Measurements from ENCODE around the gene UCKL1.
"Not testable (repeated sequence)": the region's sequence is repeated elsewhere in the genome, so short reads cannot be mapped to it uniquely, and the experiment has no call there.

The UCKL1 gene

DNA sequence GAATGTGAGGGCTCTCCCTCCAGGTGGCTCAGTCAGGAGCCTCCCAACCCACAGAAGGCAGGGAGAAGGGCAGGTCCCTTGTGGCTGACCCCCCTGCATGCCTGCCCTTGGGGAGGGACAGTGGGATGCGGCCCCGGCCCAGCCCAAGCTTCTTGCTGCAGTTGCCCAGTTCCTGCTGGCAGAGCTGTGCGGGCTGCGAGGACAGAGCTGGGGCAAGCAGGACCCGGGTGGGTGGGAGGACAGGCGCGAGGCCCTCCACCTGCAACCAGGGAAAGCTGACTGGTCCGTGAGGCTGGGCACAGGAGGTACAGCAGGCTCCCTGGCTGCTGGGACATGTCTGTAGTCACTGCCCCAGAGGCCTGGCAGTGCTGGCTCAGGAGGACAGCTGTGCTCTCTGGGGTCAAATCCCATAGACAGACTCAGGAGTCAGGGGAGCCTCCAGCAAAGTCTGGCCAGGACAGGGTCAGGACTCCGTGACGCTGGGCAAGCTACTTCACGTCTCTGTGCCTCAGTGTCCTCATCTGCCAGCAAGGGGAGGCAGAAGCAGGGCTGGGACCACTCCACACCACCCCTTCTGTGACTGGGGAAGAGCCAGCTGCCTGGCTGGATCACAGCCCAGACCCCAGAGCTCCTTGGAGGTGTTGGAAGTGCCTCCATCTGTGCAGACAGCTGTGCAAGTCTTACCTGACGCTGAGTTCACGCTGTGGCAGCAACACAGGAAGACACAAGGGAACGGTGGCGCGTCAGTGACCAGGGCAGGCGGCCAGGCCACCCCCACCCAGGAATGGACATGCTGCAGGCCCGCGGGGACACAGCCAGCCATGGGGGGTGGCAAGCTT is 13.0 kb downstream of the UCKL1 start:
- DNase-seq (ENCODE audit: low read depth): no peak

DNA sequence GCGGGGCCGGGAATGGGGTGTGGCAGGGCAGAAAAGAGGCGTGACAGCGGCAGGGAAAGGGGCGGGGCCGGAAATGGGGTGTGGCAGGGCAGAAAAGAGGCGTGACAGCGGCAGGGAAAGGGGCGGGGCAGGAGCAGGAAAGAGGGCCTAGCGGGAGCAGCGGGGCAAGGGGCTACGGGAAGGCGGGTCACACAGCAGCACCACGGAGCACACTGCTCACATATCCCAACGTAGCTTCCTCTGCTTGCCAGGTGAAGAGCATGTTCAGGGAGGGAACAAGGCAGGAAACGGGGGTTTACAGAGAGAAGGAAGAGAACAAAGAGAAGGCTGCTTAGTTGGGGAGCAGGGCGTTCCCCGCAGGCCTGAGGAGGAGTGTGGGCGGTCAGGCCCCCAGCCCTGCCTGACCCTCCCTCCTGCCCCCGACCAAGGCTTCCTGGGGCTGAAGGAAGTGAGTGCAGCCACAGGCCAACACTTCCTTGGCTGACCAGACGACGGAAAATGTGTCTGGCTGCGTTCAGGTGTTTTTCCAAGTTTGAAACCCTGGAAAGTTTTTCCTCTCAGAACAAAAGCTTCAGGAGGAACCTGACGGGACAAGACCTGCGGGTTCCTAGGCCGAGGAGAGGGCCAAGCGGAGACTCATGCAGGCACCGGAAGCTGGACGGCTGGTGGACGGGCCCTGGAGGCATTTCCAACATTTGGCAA is 13.8 kb downstream of the UCKL1 start:
- DNase-seq (ENCODE audit: low read depth): no peak

DNA sequence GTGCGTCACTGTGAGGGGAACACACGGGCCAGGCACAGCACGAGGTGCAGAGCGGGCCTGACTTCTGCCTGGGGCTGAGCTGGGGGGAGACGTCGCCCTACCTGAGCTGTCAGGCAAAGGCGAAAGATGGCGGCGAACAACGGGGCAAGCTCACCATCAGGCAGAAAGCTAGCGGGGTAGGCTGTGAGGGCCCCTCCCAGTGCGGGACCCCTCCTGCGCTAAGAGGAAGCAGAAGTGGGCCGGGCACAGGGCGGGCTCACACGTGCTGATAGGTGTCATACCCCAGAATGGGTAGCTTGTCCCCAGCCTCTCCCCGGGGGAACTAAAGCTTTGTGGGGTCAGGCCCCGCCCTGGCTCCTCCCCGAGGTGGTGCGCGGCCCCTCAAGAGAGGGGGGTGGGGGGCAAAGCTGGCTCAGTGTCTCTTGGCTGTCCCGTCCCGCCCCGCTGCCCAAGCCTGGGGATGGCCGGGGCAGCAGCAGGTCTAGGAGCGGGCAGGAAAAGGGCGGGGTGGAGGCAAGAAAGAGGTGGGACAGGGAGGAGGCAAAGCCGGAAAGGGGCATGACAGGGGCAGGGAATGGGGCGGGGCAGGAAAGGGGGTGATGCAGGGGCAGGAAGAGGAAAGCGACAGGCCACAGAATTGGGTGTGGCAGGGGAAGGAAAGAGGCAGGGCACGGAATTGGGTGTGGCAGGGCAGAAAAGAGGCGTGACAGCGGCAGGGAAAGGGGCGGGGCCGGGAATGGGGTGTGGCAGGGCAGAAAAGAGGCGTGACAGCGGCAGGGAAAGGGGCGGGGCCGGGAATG is 14.7 kb downstream of the UCKL1 start:
- DNase-seq (ENCODE audit: low read depth): no peak

DNA sequence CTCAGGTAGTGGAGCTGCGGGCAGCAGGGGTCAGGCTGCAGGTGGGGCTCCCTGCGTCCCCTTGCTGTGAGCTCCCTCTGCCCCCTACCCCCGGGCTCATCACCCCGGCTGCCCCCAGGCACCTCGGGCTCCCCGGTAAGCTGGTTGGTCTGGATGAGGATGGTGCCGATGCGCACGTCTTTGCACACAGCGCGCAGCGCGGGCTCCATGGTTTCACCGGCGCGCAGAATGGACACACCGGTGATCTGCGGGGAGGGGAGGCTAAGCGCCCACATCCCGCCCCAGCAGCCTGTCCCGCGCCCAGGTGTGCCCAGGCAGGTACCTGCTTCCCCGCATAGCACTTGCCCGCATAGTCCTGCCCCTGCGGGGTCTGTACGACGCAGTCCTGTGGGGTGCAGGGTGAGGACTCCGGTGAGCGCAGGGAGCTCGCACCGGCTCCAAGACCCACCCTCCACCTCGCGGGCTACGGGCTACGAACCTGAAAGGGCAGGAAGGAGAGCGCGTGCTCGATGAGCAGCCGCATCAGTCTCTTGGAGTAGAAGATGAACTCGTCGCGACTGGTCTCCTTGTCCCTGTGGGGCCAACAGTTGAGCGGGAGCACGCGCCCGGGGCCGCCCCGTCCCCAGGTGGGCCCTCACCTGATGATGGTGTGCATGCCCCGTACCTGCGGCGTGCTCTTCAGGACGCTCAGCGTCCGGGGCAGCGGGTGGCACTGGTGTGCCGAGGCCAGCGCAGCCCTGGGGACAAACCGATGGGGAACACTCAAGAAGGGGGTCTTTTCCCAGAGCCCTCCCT is 15.5 kb downstream of the UCKL1 start:
- no peak for DNase-seq (ENCODE audit: low read depth)

DNA sequence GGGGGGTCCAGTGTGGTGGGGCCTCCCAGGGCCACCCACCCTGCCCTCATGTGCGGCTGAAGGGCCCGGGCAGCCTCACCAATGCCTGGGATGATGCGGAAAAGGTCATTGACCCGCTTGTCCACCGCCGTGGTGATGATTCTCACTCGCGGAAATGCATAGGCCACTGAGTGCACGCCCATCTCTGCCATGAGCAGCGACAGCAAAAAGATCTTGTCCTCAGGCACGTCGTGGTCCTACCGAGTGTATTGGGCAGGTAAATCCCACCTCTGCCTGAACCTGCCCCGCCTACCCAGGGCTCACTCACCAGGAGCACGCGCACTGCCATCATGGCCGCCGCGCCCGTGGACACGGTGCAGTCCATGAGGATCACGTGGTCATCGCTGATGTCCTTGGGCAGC is 16.1 kb downstream of the UCKL1 start:
- no peak for DNase-seq (ENCODE audit: low read depth)

DNA sequence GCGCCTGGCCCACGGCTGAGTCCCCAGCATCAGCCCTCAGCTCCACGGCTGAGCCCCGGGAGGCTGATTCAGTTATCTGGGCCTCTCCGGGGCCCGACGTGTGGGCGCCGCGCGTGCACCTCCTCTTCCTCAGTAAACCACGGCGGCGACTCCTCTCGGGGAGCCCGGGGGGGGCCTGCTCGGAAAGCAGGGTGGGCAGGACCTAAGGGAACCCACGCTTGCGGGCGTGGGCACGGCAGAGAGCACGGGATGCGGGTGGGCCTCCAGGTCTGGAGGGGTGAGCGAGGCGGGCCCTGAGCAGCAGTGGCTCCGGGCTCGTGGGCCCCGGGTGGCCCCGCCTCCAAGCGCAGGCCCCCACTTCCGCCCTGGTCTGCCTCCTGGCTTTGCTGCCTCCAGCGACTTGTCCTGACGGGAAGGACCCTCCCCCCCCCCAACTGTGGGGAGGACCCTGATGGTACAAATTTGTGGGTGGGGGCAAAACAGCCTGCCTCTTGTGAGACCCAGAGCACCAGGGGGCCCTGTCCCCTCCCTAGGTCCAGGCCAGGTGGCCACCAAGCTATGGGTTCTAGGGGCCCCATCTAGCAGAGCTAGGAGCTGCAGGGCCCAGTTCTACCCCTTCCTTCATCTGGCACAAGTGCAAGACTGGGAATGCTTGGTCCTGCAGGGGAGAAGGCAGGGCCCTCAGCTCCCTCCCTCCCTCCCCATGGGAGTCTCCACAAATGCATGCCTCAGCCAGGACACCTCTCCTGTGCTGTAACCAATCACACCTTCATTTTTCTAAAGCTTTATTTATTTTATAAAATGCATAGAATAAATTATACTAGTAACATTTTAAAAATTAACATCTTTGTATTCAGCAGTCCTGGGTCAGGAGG is 16.9 kb downstream of the UCKL1 start:
- no peak for DNase-seq (ENCODE audit: low read depth)

DNA sequence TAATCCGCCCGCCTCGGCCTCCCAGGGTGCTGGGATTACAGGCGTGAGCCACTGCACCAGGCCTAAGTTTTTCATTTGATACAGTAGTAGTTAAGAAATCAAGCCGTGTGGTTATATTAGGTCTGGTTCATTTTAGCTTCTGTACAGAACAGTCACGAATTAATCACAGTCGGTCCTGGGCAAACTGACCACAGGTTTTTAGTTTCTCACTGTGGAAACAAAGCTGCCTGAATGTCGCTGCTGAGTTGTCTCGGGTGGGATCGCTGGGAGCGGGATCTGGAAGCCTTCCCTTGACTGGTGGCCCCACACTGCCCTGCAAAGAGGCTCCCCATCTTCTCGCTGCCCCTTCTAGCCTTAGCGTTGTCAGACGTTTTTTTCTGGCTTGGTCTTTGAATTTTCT is 18.6 kb downstream of the UCKL1 start:
- DNase-seq (ENCODE audit: low read depth): no peak

DNA sequence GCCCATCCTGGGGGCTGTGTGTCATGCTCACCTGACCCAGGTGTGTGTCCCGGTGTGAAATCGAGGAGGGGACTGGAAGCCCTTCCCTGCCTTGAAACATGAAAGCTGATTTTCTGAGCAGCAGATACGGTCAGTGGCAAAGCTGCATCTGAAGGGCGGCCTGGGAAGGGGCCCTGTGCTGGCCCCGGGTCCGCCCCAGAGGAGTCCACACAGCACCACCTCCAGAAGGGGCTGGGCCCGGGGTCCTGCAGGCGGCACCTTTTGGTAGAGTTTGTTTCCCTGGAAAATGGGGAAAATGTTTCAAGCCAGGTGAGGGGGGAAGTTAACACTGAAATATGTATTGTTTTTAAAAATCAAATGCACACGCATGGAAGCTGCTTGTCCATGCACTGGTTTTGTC is 20.8 kb downstream of the UCKL1 start:
- no peak for DNase-seq (ENCODE audit: low read depth)

DNA sequence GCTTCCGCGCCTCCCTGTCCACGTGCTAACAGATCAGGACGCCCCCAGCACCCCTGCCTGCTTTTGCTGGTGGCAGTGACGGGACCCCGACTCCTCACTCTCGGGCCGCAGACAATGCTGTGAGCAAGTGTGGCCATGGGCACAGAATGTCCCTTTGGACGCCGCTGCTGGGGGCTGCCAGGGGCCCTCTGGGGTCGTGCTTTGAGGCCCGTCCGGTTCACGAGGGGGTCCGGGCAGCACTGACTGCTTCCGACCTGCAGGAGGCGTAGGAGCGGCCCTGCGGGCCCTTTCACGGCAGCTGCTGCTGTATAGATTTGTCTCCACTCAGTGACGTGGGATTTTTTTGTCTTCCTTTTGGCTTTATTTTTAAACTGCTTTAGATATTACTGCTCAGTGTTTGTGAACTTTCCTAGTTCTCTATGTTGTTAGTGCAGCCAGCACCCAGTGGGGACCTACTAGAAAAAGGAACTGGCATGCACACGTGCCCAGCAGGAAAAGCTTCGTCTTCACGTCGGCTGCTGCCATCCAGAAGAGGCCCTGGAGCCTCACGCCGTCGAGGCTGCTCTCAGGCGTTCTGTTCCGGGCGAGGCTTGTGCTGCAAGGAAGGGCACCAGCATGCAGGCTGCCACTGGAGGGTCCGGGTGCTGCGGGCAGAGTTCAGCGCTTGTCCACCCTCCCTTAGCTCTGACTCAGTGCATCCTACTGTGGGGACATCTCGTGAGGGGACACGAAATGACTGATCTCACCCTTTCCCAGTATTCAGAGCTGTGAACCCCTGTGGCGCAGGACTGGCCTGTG is 21.7 kb downstream of the UCKL1 start:
- no peak for DNase-seq (ENCODE audit: low read depth)

DNA sequence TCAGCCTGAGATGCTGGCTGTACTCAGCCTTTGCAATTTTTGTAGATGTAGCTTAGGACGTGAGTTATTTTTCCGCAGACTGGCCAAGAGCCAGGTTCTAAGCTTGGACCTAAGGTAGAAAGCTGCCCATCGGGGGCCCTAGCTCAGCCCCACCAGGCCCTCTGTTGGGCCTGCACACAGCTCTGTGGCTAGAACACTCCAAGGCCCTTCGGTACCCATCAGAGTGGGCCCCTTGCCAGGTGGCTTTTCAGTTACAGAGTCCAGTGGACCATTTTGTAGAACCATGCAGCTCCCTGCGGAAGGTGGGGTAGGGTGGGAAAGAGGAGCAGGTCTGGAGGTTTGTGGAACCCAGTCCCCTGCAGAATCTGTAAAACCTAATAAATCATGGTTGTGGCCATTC is 22.6 kb downstream of the UCKL1 start:
- DNase-seq (ENCODE audit: low read depth): no peak

DNA sequence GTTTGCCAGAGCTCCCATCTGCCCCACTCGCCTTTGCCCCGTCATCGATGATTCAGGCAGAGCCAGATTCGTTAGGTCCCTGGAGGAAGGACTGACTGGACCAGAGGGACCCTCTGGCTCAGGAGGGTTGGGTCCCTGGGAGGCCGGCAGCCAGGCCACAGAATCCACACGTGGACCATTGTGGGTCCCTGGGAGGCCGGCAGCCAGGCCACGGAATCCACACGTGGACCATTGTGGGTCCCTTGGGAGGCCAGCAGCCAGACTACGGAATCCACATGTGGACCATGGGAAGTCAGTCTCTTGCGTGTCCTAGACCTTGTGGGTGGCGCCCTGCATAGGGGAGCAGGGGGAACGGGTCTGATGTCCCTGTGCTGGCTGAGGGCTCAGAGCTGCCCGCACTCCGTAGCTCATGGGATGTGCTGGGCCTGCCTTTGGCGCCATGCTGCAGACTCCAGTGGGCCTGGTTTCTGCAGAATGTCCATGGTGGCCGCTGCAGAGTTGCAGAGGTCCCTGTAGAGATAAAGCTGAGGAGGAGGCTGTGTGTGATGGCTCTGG is 23.5 kb downstream of the UCKL1 start:
- DNase-seq (ENCODE audit: low read depth): no peak

DNA sequence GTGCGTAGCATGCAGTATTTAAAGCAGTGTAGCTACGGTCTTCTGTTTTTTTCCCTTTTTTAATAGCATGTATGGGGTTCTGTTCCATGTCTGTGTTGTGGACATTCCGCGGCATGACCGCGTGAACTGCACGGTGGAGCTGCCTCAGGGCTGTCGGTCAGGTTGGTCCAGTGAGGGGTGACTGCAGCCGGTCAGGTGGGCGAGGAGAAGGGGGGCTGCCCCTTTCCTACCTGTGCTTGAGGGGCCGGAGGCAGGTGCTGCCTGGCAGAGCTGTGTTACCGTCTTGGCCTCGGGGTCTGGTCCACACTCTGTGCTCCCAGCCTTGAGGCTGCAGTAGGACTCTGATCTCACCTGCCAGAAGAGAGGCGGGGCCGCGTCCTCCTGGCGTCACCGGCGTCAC is 24.5 kb downstream of the UCKL1 start:
- no peak for DNase-seq (ENCODE audit: low read depth)

DNA sequence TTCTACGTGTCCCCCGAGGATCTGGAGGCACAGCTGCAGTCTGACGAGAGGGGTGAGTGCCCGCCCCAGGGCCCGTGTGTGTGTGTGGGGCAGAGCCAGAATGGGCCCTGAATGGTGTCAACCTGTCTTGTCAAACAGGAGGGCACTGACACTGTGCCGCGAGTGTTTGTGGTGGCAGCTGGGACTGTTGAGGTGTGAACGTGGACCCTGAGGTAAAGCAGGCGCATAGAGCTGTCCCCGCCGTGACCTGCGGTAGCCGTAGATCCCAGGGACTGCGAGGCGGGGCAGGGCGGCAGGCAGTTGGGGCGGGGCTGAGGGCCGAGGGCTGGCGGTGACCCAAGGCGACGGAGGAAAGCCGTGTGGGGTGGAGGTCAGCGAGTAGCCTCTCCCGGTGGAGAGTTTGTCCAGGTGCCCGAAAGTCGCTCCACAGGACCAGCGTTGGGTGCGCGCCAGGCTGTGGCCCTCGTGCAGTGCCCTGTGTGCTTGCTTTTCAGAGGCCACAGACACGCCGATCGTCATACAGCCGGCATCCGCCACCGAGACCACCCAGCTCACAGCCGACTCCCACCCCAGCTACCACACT is 25.2 kb downstream of the UCKL1 start:
- DNase-seq (ENCODE audit: low read depth): no peak

DNA sequence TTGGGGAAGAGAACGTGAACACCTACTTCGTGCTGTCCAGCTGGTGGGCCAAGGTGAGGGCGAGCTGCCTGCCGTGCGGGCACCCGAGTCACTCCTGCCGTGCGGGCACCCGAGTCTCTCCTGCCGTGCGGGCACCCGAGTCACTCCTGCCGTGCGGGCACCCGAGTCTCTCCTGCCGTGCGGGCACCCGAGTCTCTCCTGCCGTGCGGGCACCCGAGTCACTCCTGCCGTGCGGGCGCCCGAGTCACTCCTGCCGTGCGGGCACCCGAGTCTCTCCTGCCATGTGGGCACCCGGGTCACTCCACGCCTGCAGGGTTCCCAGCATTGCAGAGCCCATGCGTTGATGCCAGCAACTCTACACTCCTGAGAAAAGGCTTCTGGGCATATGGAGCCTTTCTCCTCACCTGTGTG is 26.7 kb downstream of the UCKL1 start:
- DNase-seq (ENCODE audit: low read depth): not testable (repeated sequence)

DNA sequence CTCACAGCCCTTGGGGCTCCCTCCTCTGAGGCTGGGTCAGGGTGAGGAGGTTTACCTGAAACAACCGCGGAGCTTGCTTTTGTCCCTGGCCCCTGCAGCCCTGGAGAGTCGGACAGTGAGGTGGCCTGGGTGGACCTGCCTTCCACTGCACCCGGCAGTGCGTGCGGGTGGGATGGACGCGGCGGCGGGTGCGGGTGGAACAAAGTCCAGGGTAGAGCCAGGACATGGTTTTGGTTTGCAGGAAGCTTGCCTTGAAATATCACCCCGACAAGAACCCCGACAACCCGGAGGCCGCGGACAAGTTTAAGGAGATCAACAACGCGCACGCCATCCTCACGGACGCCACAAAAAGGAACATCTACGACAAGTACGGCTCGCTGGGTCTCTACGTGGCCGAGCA is 27.1 kb downstream of the UCKL1 start:
- DNase-seq (ENCODE audit: low read depth): no peak

DNA sequence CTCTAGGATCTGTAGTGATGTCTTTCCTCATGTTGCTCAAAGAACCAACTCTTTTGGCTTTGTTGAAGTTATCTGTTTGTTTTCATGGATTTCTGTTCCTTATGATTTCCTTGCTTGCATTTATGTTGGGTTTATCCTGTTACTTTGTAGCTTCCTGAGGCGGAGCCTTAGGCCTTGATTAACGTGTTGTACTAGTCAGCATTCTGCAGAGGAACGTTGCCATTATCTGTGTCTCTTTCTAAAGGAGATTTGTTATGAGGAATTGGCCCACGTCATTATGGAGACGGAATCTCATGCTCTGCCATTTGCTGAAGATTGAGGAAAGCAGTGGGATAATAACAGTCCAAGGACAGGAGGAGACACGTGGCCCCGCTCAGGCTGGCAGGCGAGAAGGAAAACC is 29.9 kb downstream of the UCKL1 start:
- no peak for DNase-seq (ENCODE audit: low read depth)

DNA sequence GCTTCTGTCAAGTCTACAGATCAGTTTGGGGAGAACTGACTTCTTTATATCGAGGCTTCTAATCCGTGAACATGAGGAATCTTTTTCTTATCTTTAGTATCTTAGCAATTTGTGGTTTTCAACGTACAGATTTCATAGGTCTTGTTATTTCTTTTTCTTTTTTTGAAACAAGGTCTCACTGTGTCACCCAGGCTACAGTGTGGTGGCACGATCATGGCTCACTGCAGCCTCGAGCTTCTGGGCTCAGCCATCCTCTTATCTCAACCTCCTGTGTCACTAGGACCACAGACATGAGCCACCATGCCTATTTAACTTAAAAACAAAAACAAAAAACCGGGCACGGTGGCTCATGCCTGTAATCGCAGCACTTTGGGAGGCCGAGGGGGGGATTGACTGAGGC is 32.0 kb downstream of the UCKL1 start:
- DNase-seq (ENCODE audit: low read depth): no peak

DNA sequence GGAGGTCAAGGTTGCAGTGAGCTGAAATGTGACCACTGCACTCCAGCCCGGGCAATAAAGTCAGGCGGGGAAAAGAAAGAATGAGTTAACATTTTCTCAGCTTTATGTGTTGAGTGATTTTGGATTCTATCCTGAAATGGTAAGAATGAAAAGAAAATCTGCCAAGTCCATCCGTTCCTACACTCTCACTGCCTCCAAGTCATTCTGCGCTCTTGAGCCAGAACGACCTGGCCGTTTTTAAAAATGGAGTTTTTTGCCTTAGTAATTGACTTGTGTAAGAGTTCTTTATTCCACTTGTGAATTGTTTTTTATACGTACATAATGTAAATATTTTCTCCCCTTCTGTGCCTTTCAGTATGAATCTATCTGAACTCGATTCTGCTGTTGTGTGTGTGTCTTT is 32.6 kb downstream of the UCKL1 start:
- DNase-seq (ENCODE audit: low read depth): no peak

DNA sequence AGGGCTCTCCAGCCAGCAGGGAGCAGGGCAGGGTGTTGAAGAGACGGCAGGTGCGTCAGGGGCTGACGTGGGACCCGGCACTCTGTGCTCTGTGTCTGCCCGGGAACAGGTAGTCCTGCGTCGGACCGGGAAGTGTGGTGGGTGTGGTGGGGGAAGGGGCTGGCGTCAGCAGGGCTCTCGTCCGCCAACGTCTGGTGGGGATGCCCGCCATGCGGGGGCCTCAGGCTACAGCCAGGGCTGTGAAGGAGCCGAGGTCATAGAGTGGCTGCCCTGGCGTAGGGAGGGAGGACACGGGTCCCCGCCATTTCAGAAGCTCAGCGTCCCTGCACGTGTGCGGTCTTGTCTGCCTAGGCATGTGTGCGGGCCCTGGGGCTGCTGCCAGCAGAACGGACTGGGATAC is 36.0 kb downstream of the UCKL1 start:
- DNase-seq (ENCODE audit: low read depth): no peak

DNA sequence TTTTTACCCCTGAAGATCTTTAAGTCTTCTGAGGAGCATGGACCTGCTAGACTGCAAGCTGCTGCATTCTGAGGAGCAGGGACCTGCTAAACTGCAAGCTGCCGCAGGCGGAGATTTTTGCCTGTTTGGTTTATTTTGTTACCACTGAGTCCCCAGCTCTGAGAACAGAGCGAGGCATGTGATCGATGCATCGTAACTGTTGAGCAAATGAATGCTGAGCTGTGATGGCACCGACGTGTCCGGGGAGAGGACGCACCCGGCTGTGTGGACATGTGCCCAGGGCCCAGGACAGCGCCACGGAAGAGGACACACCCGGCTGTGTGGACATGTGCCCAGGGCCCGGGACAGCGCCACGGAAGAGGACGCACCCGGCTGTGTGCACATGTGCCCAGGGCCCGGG is 37.1 kb downstream of the UCKL1 start:
- no peak for DNase-seq (ENCODE audit: low read depth)

Data from GM04503 (cell line).